HG03103 (cell line): ENCODE data around the gene DYNC1LI1.
A peak's percentile ranks its signal among the peaks of the same experiment; 100 is the strongest.
"Not testable (repeated sequence)": the region's sequence is repeated elsewhere in the genome, so short reads cannot be mapped to it uniquely, and the experiment has no call there.

ENCODE experiments used
- ATAC-seq: cut with Tn5 transposase; IDR thresholded peaks from one replicate; pipeline ENCODE4 v1.9.1; 2021; ENCODE audit warnings: low read depth; ENCODE audit not compliant: unreplicated experiment

Gene DYNC1LI1

DNA sequence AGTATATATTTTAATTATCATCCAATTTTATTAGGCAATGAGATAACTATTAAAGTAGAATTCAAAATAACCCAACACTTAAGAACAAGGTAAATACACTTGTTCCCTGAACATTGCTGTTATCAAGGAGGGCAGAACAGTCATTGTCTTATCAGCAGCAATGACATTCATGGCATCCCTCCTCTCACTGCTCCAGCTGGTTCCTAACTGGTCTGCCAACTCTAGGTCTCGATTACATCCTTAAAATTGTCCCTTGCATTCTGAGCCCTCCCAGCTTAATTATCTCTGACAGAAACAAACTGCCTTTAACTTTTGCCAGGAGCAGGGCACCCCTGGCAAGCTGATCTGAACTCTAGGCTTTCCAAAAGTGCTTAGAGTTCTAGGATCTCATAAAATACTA is 14.0 kb upstream of the DYNC1LI1 start:
- ATAC-seq, result no peak

DNA sequence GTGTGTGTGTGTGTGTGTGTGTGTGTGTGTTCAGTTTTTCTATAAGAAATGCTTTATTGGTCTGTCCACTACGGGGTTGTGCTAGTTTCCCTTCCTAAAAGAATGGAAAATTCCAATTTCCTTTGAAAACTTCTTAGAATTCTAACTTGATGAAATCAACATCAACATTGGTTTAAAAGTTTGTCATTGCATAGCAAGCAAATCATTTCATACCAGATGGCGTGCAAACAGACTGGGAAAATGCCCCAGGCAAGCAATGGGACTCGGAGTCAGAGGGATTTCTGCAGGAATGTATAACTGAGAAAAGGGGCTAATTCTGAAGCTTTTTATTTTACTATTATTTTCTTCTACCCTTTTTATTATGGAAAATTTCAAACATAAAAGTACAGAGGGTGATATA is 13.1 kb upstream of the DYNC1LI1 start:
- no peak for ATAC-seq

GRCh38 chr3:32578669-32579068 is 8.0 kb upstream of the DYNC1LI1 start:
- not testable (repeated sequence) for ATAC-seq

GRCh38 chr3:32577581-32578556 is 7.2 kb upstream of the DYNC1LI1 start:
- ATAC-seq, result peak; percentile 82

GRCh38 chr3:32577174-32577573 is 6.5 kb upstream of the DYNC1LI1 start:
- ATAC-seq, result no peak

- no peak for ATAC-seq
Measured at GRCh38 chr3:32575451-32576113, 4.9 kb upstream of the DYNC1LI1 start.

DNA sequence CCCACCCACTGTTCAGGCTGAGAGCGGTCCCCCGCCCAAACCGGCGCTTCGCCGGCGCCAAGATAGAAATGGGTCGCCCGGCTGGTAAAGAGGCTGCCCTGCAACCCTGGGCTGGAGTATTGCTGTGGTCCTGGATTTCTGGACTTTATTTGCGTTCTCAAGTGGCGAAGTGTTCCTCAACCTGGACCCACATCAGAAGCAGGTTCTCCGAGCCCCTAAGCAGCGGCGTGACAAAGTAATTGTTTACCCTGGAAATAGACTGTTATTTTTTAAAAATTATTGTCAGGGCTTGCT is 481 bp upstream of the DYNC1LI1 start:
- peak; percentile 35 for ATAC-seq

- ATAC-seq, result peak; percentile 29
Measured at GRCh38 chr3:32569540-32570420, 878 bp downstream of the DYNC1LI1 start.

DNA sequence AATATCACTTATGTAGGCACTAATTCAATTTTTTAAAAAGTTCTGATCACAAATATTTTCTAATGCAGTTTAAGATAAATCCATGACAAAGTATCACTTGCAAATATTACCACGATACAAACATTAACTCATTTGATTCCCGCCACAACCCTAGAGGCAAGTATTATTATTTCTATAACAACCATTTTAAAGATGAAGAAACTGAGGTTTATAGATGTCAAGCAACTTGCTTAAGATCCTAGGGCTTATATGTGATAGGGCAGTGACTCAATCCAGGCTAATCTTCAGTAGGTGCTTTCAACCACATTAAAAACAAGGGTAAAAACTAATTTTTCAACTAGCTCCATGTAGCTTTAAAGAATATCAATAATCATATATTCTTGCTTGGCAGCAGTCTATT is 1.7 kb downstream of the DYNC1LI1 start:
- ATAC-seq, result no peak

GRCh38 chr3:32564195-32564594 is 6.5 kb downstream of the DYNC1LI1 start:
- ATAC-seq, result no peak

DNA sequence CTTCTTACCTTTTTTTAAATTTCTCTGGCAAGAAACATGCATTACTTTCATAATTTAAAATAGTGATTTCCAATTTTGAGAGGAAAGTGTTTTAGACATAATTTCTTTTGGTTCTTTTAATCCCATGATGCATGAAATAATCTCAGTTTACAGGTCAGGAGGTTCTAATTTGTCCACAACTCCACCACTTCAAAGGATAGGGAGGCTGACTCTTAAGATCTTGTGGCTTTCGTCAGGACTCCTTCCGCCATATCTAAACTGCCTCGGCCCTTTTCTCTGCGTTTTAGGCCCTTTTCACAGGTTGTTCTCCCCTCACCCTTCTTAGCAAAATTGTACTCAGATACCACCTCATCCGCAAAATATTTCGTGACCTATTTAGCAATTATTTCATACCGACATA is 8.0 kb downstream of the DYNC1LI1 start:
- ATAC-seq, result no peak

GRCh38 chr3:32557640-32558352 is 12.9 kb downstream of the DYNC1LI1 start:
- no peak for ATAC-seq

- no peak for ATAC-seq
Measured at GRCh38 chr3:32556332-32556731, 14.3 kb downstream of the DYNC1LI1 start.

- no peak for ATAC-seq
Measured at GRCh38 chr3:32553973-32554372, 16.7 kb downstream of the DYNC1LI1 start.

DNA sequence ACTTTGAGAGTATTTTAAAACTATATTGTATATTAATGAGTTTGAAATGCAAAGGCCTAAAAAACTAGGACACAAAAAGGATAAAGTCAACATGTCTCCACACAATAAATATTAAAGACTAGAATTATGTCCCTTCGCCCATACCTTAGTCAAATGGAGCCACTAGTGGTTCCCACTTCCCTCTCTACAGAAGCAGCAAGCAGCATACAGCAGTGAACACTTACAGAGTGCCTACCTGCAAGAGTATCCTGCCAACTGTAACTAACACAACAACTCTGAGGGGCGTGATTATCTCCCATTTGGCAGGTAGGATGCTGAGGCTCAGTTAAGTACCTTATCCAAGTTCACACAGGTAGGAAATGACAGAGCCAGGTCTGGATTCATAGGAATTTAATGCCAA is 17.2 kb downstream of the DYNC1LI1 start:
- ATAC-seq, result no peak

DNA sequence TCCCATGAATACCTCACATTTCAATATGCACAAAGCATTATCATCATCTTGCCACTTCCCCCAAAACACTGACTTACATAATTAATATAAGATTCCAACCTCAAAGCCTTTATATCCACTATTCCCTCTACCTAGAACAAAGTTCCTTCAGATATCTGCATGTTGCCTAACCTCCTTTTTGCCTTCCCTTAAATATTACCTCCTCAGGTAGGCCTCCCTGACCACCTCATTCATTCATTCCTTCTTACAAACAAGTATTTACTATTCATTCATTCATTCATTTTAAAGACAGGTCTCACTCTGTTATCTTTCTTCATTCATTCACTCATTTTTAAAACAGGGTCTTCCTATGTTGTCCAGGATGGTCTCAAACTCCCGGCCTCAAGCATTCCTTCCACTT is 18.6 kb downstream of the DYNC1LI1 start:
- no peak for ATAC-seq

DNA sequence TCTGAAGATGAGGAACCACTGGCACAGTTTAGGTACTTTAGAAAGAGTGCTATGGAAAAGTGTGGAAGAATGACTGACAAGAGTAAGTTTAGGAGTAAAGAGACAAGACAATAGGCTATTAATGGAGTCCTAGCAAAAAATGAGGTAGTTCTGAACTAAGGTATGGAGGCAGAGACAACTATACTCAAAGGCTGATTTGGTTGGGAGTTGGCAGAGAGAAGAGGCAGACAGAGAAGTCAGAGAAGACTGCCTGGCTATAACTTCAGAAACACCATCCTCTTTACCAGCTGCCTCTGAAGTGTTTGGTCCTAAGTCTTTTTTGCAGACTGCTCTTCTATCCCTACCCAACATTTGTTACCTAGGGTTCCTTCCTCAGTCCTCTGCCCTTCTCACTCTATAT is 19.2 kb downstream of the DYNC1LI1 start:
- no peak for ATAC-seq

- ATAC-seq, result no peak
Measured at GRCh38 chr3:32551087-32551486, 19.6 kb downstream of the DYNC1LI1 start.

DNA sequence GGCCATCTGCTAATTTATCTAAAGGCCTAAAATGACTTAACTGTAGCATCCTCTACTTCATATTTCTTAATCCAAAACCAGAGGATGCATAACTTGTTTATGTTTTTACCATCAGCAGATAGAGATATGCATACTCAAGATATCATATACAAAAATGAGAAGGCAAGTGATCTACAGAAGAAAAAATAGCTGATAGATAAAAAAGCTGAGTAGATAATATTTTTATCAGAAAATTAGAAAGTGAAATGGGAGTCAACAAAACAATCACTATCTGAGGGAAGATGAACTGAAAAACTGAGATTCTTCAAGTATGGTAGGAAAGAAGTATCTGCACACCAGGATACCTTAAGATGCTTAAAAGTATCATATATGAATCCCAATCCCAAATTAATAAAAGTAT is 25.4 kb downstream of the DYNC1LI1 start:
- no peak for ATAC-seq

- no peak for ATAC-seq
Measured at GRCh38 chr3:32544894-32545293, 25.8 kb downstream of the DYNC1LI1 start.
